HG02981 (cell line): ENCODE data around the gene FAM111B.
A peak's percentile ranks its signal among the peaks of the same experiment; 100 is the strongest.
"Not testable (repeated sequence)": the region's sequence is repeated elsewhere in the genome, so short reads cannot be mapped to it uniquely, and the experiment has no call there.

Experiments
- ATAC-seq: cut with Tn5 transposase; IDR thresholded peaks from one replicate; pipeline ENCODE4 v1.9.1; 2021; ENCODE audit warnings: mild to moderate bottlenecking, moderate library complexity; ENCODE audit not compliant: unreplicated experiment

Gene FAM111B

GRCh38 chr11:59106363-59107336, at the start of gene FAM111B:
TSS of gene FAM111B (plus strand) at chr11:59107237. CDS start at chr11:59109626, 2,389 bp downstream.
- ATAC-seq, result peak; percentile 67

- ATAC-seq, result peak; percentile 87
Measured at GRCh38 chr11:59058120-59059033, 48.7 kb upstream of the FAM111B start.

GRCh38 chr11:59060096-59060495, 46.9 kb upstream of the FAM111B start:
- not testable (repeated sequence) for ATAC-seq

GRCh38 chr11:59062602-59063529, 44.2 kb upstream of the FAM111B start:
- ATAC-seq, result no peak

GRCh38 chr11:59063996-59064727, 42.9 kb upstream of the FAM111B start:
- ATAC-seq, result not testable (repeated sequence)

GRCh38 chr11:59069087-59069486, 38.0 kb upstream of the FAM111B start:
- no peak for ATAC-seq

GRCh38 chr11:59076876-59077571, 30.0 kb upstream of the FAM111B start:
- ATAC-seq, result peak; percentile 91

GRCh38 chr11:59078435-59078834, 28.6 kb upstream of the FAM111B start:
- no peak for ATAC-seq

GRCh38 chr11:59079086-59079485, 28.0 kb upstream of the FAM111B start:
- no peak for ATAC-seq

- ATAC-seq, result not testable (repeated sequence)
Measured at GRCh38 chr11:59080421-59080820, 26.6 kb upstream of the FAM111B start.

GRCh38 chr11:59081430-59082020, 25.5 kb upstream of the FAM111B start:
- not testable (repeated sequence) for ATAC-seq

- not testable (repeated sequence) for ATAC-seq
Measured at GRCh38 chr11:59086007-59086406, 21.0 kb upstream of the FAM111B start, which contains the start of gene GLYATL1B. TSS of gene GLYATL1B (plus strand) at chr11:59086307. CDS start at chr11:59086307, 0 bp downstream.

- no peak for ATAC-seq
Measured at GRCh38 chr11:59088162-59088561, 18.9 kb upstream of the FAM111B start.

- not testable (repeated sequence) for ATAC-seq
Measured at GRCh38 chr11:59093576-59093975, 13.5 kb upstream of the FAM111B start.

- peak; percentile 79 for ATAC-seq
Measured at GRCh38 chr11:59095225-59095624, 11.8 kb upstream of the FAM111B start.

- not testable (repeated sequence) for ATAC-seq
Measured at GRCh38 chr11:59095972-59096575, 11.0 kb upstream of the FAM111B start.

GRCh38 chr11:59097113-59097708, 9.8 kb upstream of the FAM111B start:
- peak; percentile 66 for ATAC-seq
